Activated effector memory CD4-positive, alpha-beta T cell treated with Interleukin-2 at 50 U/mL for 16 hours (primary cell): Measurements from ENCODE around the gene USHBP1.
A peak's percentile ranks its signal among the peaks of the same experiment; 100 is the strongest.

Source experiments
- DNase-seq: peaks from one replicate; pipeline ENCODE4 v3.0.0-alpha.2; 2020

The USHBP1 gene

GRCh38 chr19:17263712-17264640 lies 569 bp downstream of the USHBP1 start:
- no peak for DNase-seq

- no peak for DNase-seq
These were observed 2.0 kb downstream of the USHBP1 start for GRCh38 chr19:17262557-17262956.

- peak; percentile 81 for DNase-seq
These were observed 3.7 kb downstream of the USHBP1 start for GRCh38 chr19:17260842-17261325.

- no peak for DNase-seq
These were observed 4.6 kb downstream of the USHBP1 start for GRCh38 chr19:17259934-17260333.

GRCh38 chr19:17259118-17259780 lies 5.3 kb downstream of the USHBP1 start:
- DNase-seq = no peak

- no peak for DNase-seq
These were observed 8.4 kb downstream of the USHBP1 start for GRCh38 chr19:17256130-17256529.

DNA sequence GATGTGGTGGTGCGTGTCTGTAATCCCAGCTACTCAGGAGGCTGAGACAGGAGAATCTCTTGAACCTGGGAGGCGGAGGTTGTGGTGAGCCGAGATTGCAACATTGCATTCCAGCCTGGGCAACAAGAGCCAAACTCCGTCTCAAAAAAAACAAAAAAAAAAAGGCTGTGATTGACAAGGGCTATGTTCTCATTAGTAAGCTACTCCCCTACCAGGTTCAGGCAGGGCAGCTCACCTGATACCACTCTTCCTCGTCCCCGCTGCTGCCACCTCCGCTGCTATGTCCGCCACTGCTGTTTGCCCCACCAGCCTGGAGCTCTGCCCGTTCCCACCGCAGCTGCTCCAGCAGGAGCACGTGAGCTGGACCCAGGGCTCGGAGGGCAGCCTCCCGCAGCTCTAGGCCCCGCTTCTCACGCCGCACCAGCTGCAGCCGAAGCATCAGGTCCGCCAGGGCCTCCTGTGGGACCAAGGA lies 9.4 kb downstream of the USHBP1 start:
- no peak for DNase-seq

GRCh38 chr19:17254636-17255035 lies 9.9 kb downstream of the USHBP1 start:
- no peak for DNase-seq

DNA sequence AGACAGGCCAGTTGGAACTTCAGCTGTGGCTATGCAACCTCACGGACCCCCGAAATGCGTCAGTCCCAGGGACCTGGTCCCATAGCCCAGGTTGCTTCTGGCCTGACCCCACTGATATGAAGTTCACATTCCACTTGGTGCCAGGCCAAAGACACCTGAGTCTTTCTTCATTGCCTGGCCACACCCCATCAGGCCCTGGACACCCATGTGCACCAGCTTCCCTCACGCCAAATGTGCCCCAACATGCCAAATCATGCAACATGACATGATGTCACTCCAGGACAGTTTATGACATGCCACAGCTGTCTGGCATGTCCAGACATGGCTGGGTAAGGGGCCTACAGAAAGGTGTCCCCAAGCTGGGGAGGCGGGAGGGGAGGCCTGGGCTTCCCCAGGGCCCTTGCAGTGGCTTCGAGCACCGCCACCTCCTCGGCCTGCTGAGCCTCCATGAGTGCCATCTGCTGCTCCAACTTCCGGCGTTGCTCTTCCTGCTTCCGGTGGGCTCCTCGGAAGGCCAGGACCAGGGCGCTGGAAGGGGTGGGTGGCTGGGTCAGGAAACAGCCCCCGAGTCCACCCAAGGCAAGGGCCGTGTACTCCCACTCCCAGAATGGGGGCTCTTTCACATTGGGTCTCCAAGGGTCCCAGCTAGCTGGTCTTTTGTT lies 14.5 kb downstream of the USHBP1 start:
- DNase-seq = no peak

- no peak for DNase-seq
These were observed 16.4 kb downstream of the USHBP1 start for GRCh38 chr19:17248011-17248776.

DNA sequence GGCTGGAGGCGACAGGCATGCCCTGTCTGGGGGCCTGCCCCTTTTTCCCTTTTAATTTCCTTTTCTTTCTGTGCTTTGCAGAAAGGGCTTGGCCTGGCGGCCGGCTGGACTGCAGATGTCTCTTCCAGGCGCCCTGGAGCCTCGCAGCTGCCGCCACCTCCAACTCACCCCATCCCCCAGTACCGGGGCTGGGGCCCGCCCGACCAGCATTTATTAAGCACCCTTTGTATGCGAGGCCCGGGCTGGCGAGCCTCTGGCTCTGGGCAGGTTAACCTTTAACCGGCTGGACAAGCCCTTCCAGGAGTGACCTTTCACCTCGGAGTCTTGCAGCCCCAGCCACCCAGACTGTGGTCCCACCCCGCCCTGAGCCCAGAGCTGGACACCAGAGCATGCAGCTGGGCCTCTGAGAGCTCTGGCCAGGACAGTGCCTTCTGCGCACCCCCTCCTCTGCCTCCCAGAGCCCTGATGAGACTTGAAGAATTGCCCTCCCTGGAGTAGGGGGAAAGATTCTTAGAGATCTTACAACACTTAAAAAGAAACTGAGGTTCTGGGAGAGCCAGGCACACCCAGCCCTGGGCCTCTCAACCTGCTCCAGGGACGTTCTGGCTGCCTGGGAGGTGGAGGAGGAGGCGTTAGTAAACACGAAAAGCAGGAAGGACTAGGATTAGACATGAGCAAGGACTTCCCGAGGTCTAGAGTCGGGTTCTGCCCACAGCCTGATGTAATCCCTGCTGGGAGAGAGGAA lies 17.7 kb downstream of the USHBP1 start:
- DNase-seq = no peak

DNA sequence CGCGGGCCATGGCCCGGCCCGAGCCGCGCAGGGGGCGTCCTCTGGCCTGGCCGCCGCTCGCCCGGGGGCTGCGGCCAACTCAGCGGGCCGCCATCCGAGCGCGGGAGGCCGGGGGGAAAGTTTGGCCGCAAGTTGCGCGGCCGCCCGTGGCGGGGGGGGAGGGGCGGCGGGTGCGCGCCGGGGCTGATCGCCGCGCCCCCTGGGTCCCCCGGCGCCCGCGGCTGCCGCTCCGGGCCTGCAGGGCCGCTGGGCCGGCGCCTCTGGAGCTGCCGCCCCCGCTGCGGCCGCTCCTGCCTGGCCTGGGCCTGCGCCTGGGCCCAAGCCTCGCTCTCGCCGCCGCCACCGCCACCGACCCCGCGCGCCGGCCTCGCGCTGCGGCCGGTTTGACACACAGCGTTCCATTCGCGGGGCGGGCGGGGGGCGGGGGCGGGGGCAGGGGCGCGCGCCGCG lies 19.0 kb downstream of the USHBP1 start, which contains the start of gene NR2F6:
TSS of gene NR2F6 (minus strand) at position 385 of the 450 bp plus-strand sequence. CDS start 699 bp downstream, outside the sequence.
- no peak for DNase-seq

DNA sequence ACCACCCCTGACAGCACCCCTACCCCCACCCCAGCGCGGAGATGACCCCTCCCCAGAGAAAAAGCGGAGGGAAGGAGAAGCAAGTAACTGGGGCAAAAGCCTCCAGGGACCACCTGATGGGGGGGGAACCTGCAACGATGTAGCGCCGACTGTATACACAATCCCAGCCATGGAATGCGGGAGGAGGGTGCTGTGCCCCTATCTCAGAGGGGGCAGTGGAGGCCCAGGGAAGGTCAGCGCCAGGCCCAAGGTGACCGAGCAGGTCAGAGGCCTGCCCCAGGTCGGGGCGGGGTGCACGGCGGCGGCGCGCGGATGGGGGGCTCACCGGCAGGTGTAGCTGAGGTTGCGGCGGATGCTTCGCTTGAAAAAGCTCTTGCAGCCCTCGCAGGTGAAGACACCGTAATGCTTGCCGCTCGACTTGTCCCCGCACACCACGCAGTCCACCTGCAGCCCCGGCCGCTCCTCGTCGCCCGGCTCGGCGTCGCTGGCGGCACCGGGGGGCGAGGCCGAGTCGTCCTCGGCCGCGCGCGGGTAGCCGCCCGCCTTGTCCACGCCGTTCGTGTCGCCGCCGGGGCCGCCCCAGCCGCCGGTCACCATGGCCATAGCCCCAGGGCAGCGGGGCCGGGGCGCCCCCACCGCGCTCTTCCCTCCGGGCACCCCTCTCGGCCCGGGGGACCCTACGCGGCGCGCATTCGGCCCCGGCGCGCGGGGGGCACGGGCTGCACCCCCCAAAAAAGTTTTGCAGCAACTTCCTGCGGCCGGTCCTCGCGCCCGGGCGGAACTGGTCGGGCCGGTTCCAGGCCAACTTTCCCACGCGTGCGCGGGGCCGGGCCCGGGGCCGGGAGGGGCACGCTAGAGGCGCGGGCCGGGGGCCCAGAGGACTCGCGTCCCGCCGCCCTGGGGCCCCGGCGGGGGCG lies 19.7 kb downstream of the USHBP1 start:
- no peak for DNase-seq

GRCh38 chr19:17243830-17244617 lies 20.5 kb downstream of the USHBP1 start:
- DNase-seq = no peak

DNA sequence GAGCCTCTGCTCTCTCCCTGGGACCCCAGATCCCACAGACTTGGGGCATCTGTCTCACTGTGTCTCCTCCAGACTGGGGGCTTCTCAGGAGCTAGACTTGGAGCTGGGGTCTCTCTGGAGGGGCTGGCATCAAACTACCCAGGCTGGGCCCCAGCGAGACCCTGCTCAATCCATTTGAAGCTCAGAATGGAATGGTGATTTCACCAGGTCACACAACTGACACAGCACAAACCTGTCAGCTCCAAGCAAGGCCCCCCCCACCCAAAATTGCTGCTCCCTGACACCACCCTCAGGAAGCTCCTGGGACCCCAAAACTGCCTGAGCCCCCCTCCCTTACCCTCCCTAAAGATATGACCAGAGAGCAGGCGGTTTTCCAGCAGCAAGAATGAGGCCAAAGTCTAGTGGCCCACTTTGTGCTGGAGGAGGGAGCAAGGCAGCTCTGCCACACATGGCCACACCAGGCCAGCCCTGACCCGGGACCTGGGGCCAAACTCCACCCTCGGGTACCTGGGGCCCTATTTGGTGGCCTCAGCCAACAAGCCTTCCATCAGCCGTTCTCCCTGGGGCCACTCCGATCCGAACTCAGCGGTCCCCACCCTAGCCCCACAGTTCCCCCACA lies 21.2 kb downstream of the USHBP1 start:
- no peak for DNase-seq

GRCh38 chr19:17242431-17243208 lies 21.9 kb downstream of the USHBP1 start:
- no peak for DNase-seq

DNA sequence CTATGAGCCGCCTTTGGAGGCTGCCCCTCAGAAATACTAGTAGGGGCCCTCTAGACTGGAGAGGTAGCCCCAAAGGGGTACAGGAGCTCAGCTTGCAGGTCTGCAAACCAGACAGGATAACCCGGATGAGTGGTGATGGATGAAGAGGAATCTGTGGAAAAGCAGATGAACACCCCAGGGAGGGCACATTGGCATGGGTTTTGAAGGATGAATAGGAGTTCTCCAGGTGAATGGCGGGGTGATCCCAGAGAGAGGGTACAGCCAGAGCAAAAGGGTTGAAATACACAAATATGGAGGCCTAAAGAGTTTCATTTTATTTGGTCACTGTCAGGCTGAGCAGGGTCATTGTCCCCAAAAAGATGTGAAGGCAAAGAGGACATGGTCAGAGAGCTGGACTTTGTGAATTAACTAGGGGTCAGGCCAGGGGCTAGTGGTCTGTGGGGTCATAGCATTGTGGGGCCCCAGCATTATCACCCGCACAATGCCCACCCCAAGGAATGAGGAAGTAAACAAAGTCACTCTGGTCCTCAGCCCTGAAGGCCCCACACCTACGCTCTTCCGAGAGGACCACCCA lies 23.6 kb downstream of the USHBP1 start:
- no peak for DNase-seq
